Measurements from ENCODE around the gene UTP11.

Gene UTP11

GRCh38 chr1:38074302-38074677, 61.8 kb downstream of the UTP11 start:
- POLR2A ChIA-PET: no interaction called here
- TF ChIP-seq CTCF (IDR thresholded peaks at IDR 0.05; ENCODE audit: control extremely low read depth, extremely low read depth, low read depth, missing control alignments): no peak
- no peak for DNase-seq (ENCODE audit: extremely low spot score)
- CTCF ChIA-PET: interaction anchor here (4.9 to 6.9 kb wide), 2 partner anchors 9 to 13 kb away, joined by 40 to 68 read pairs; no protein-coding TSS in a partner anchor
